HCT116 (cell line): ENCODE data around the gene CAMSAP3. TPM values are rescaled to one million over a fixed set of nuclear protein-coding genes. Genes with fewer than 3 reads are reported as not detected.

ENCODE experiments used
- ATAC-seq: fragments of 200-7000 bp; cut with Tn5 transposase; 2 replicates; pipeline ENCODE4 v1.9.1; 2020; ENCODE audit warnings: mild to moderate bottlenecking, moderate library complexity
- BruUV-seq: library from RNA; stranded (reverse); fragments of 400-500 nt; replicated peaks from 2 replicates; lab custom pipeline; 2021; lab: Mats Ljungman, UMichigan
- CTCF ChIA-PET: fragments of 300-600 bp; sonication (Branson Sonifier 250); formaldehyde crosslinking; loops from one replicate; lab custom pipeline; 2021; ENCODE audit warnings: antibody characterized with exemption; lab: Charles Lee
- POLR2A ChIA-PET: fragments of 300-600, 350-600 bp; sonication (Branson Sonifier 250); formaldehyde crosslinking; loops from one replicate; lab custom pipeline; 2021; ENCODE audit warnings: antibody characterized with exemption; lab: Charles Lee
- RAD21 ChIA-PET, 2 experiments: fragments of 300-600 bp; sonication (Branson Sonifier 250); formaldehyde crosslinking; loops; one replicate each; lab custom pipeline; 2023; ENCODE audit warnings: low total read pairs in 2 of 2; ENCODE audit not compliant: uncharacterized antibody in 2 of 2, unreplicated experiment in 2 of 2, low non-redundant PET in 1 of 2; lab: Charles Lee
- DNase-seq: peaks from one replicate; pipeline ENCODE4 v3.0.0-alpha.2; 2010; ENCODE audit warnings: low read depth, low spot score
- H2AFZ ChIP-seq: fragments of 200-600 bp; shearing (Covaris generic), sonication (generic); 2 replicates; pipeline ENCODE4 v1.6.1; 2017; ENCODE audit warnings: low read depth, mixed run types, mixed read lengths, antibody characterized with exemption, low read length; ENCODE audit not compliant: poor library complexity, severe bottlenecking
- H3K27ac ChIP-seq: 2 replicates; pipeline ENCODE4 v1.5.1; 2012; ENCODE audit warnings: low read depth, low read length
- H3K27me3 ChIP-seq: fragments of 200-600 bp; sonication (generic); 2 replicates; pipeline ENCODE4 v1.6.1; 2016; ENCODE audit warnings: mixed run types, low read length, mixed read lengths; ENCODE audit not compliant: insufficient read depth
- H3K36me3 ChIP-seq, 2 experiments: fragments of 200-500 bp in 1 of 2; fragments of 200-600 bp in 1 of 2; sonication (Bioruptor generic) in 1 of 2; sonication (generic) in 1 of 2; 2 replicates each; pipeline versions ENCODE4 v1.5.1 to v1.6.1; 2014 to 2016; ENCODE audit warnings: low read length in 2 of 2, inconsistent platforms in 1 of 2, mixed read lengths in 1 of 2, mixed run types in 1 of 2; ENCODE audit not compliant: insufficient read depth in 2 of 2, control insufficient read depth in 1 of 2
- H3K4me1 ChIP-seq, 2 experiments: fragments of 200-600 bp in 1 of 2; sonication (generic) in 1 of 2; 2 replicates each; pipeline versions ENCODE4 v1.5.1 to v1.6.1; 2012 to 2017; ENCODE audit warnings: low read length in 2 of 2, inconsistent platforms in 1 of 2, mild to moderate bottlenecking in 1 of 2, mixed read lengths in 1 of 2, mixed run types in 1 of 2, moderate library complexity in 1 of 2; ENCODE audit not compliant: insufficient read depth in 2 of 2, control insufficient read depth in 1 of 2
- H3K4me2 ChIP-seq: fragments of 200-600 bp; sonication (generic); 2 replicates; pipeline ENCODE4 v1.6.1; 2017; ENCODE audit warnings: mixed run types, low read length, mixed read lengths
- H3K4me3 ChIP-seq, 2 experiments: fragments of 200-600 bp in 1 of 2; sonication (generic) in 1 of 2; replicated peaks in 1 of 2; 2 replicates each; pipeline ENCODE4 v1.5.1; 2011 to 2016; ENCODE audit warnings: low read length in 2 of 2, control low read depth in 1 of 2, low read depth in 1 of 2, mild to moderate bottlenecking in 1 of 2, mixed read lengths in 1 of 2, mixed run types in 1 of 2
- H3K79me2 ChIP-seq: fragments of 200-600 bp; sonication (generic); 2 replicates; pipeline ENCODE4 v1.6.1; 2017; ENCODE audit warnings: mild to moderate bottlenecking, mixed run types, low read length, moderate library complexity, mixed read lengths; ENCODE audit not compliant: insufficient read depth
- H3K9ac ChIP-seq: fragments of 200-600 bp; sonication (generic); 2 replicates; pipeline ENCODE4 v1.6.1; 2016; ENCODE audit warnings: low read length, mixed read lengths
- H3K9me2 ChIP-seq: fragments of 200-600 bp; sonication (generic), shearing (Covaris generic); 2 replicates; pipeline ENCODE4 v1.6.1; 2017; ENCODE audit warnings: mixed run types, mild to moderate bottlenecking, moderate library complexity; ENCODE audit not compliant: insufficient read depth
- H3K9me3 ChIP-seq, 2 experiments: fragments of 200-500 bp in 1 of 2; fragments of 200-600 bp in 1 of 2; sonication (Bioruptor generic) in 1 of 2; sonication (generic) in 1 of 2; 2 replicates each; pipeline ENCODE4 v1.6.1; 2014 to 2017; ENCODE audit warnings: low read length in 2 of 2, mixed read lengths in 2 of 2, inconsistent platforms in 1 of 2, low read depth in 1 of 2, mild to moderate bottlenecking in 1 of 2, mixed run types in 1 of 2, moderate library complexity in 1 of 2; ENCODE audit not compliant: control insufficient read depth in 1 of 2, insufficient read depth in 1 of 2
- H4K20me1 ChIP-seq: fragments of 200-600 bp; sonication (generic), shearing (Covaris generic); 2 replicates; pipeline ENCODE4 v1.6.1; 2017; ENCODE audit warnings: mixed run types, mild to moderate bottlenecking, moderate library complexity; ENCODE audit not compliant: insufficient read depth
- ATF3 ChIP-seq: IDR thresholded peaks from 2 replicates; pipeline ENCODE4 v1.6.1; 2012
- CBX3 ChIP-seq: IDR thresholded peaks from 2 replicates; pipeline ENCODE4 v1.6.1; 2012; ENCODE audit warnings: low read depth
- CTCF ChIP-seq, 3 experiments: fragments of 200-600 bp in 1 of 3; sonication (generic) in 1 of 3; IDR thresholded peaks in 2 of 3; conservative IDR thresholded peaks in 1 of 3; 2 replicates each; pipeline ENCODE4 v1.5.1; 2012 to 2017; ENCODE audit warnings: low read depth in 2 of 3, low read length in 2 of 3, antibody characterized with exemption in 1 of 3, borderline replicate concordance in 1 of 3, control low read depth in 1 of 3, mild to moderate bottlenecking in 1 of 3, mixed read lengths in 1 of 3, mixed run types in 1 of 3, moderate library complexity in 1 of 3; ENCODE audit not compliant: insufficient read depth in 1 of 3
- EGR1 ChIP-seq: IDR thresholded peaks from 2 replicates; pipeline ENCODE4 v1.6.1; 2012; ENCODE audit warnings: low read depth
- ELF1 ChIP-seq: IDR thresholded peaks from 2 replicates; pipeline ENCODE4 v1.6.1; 2012; ENCODE audit warnings: low read depth, borderline replicate concordance
- EZH2 ChIP-seq: fragments of 200-600 bp; sonication (generic); IDR thresholded peaks from 2 replicates; pipeline ENCODE4 v1.6.1; 2017; ENCODE audit warnings: antibody characterized with exemption, mixed run types
- FOSL1 ChIP-seq: IDR thresholded peaks from 2 replicates; pipeline ENCODE4 v1.6.1; 2012; ENCODE audit warnings: low read depth
- JUND ChIP-seq: IDR thresholded peaks from 2 replicates; pipeline ENCODE4 v1.6.1; 2012
- MAX ChIP-seq: IDR thresholded peaks from 2 replicates; pipeline ENCODE4 v1.6.1; 2012
- POLR2A ChIP-seq: IDR thresholded peaks from 2 replicates; pipeline ENCODE4 v1.7.0; 2011; ENCODE audit warnings: borderline replicate concordance; ENCODE audit not compliant: insufficient read depth, insufficient read length; ENCODE audit errors: extremely low read depth
- REST ChIP-seq: IDR thresholded peaks from 2 replicates; pipeline ENCODE4 v1.6.1; 2012; ENCODE audit warnings: low read depth
- SIN3A ChIP-seq: IDR thresholded peaks from 2 replicates; pipeline ENCODE4 v1.6.1; 2012; ENCODE audit warnings: low read depth
- YY1 ChIP-seq: IDR thresholded peaks from 2 replicates; pipeline ENCODE4 v1.6.1; 2011; ENCODE audit warnings: low read length, low read depth, moderate library complexity, mild to moderate bottlenecking; ENCODE audit not compliant: insufficient replicate concordance; ENCODE audit errors: extremely low read depth
- ZFX ChIP-seq: fragments of 450-650 bp; IDR thresholded peaks from 2 replicates; pipeline ENCODE4 v1.6.1; 2017
- intact Hi-C: fragments of 100-400 bp; cut with micrococcal nuclease; formaldehyde crosslinking; loops from 2 replicates; pipeline ENCODE4 v1.10.0; 2022
- total RNA-seq: library from RNA; stranded (reverse); gene quantifications from one replicate; pipeline ENCODE4 v1.2.1, GENCODE V29; 2021; ENCODE audit not compliant: unreplicated experiment

CAMSAP3 gene
- total RNA-seq, 1 experiment from 2014 or later, result 24.0 TPM

- no peak for TF ChIP-seq YY1
These were observed 15.0 kb downstream of the CAMSAP3 start (continued) for GRCh38 chr19:7610491-7611240.

- BruUV-seq, result TSS peak; percentile 42
- ChIA-PET CTCF (no interaction called here), RAD21 (no interaction called here), POLR2A (no interaction called here)
- no peaks in the 10 kb centered on the region for H3K79me2 ChIP-seq
- DNase-seq (no peak), ATAC-seq (no peak)
- no peak overlapping the region for H3K27ac ChIP-seq
- H3K9ac ChIP-seq, result no peak overlapping the region
- H4K20me1 ChIP-seq, result no peaks in the 10 kb centered on the region
- no peak overlapping the region for H2AFZ ChIP-seq
- H3K4me3 ChIP-seq, result no peak overlapping the region
- TF ChIP-seq REST, result no peak
- no peak for TF ChIP-seq FOSL1
- TF ChIP-seq ATF3, result no peak
- no peak for TF ChIP-seq POLR2A
- TF ChIP-seq CTCF (IDR thresholded peaks at IDR 0.05 in 2 of 3, conservative IDR thresholded peaks at IDR 0.05 in 1 of 3; ENCODE audit: borderline replicate concordance in 1 of 3, insufficient read depth in 1 of 3, low read depth in 2 of 3, low read length in 2 of 3), result no peak
- no peak for TF ChIP-seq EGR1
- TF ChIP-seq SIN3A, result no peak
- TF ChIP-seq JUND, result no peak
- TF ChIP-seq ELF1, result no peak
- no peak for TF ChIP-seq MAX
- TF ChIP-seq EZH2, result no peak
- no peak for TF ChIP-seq ZFX
- no peak for TF ChIP-seq CBX3
- H3K9me2 ChIP-seq, result no peaks in the 10 kb centered on the region
- H3K4me2 ChIP-seq, result no peak overlapping the region
- H3K27me3 ChIP-seq, result no peaks in the 10 kb centered on the region
- no peaks in the 10 kb centered on the region for H3K9me3 ChIP-seq
- H3K4me1 ChIP-seq, result no peaks in the 10 kb centered on the region
- intact Hi-C loops, result no loop called here
- peaks cover 3% of the 10 kb centered on the region in 2 experiments for H3K36me3 ChIP-seq
These were observed 16.0 kb downstream of the CAMSAP3 start for GRCh38 chr19:7611541-7612279.
